ENCODE data around the gene FIGN.

Gene FIGN

DNA sequence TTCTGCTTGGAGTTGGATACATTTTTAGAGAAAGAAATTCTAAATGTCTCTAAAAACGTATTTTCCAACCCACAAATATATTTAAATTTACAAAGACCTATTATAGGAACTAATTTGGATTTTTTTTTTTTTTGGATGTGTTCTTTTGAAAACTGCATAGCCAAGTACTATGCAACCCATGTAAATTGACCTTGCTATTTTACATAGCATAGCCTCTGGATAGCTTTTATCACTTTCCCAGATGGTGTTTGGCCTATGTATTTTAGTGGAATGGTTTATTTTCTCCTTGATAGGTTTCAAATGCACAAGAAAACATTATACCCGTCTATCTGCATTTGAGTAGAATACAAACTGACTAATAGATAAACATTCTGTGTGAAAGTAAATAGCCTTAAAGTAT, 130.0 kb downstream of the FIGN start:
- Histone ChIP-seq H4K20me1 (ENCODE audit: insufficient read depth, low read length) (no peaks in the 10 kb centered on the region), H3K9me3 (ENCODE audit: insufficient read depth, low read length, severe bottlenecking) (no peaks in the 10 kb centered on the region), H3K4me1 (ENCODE audit: insufficient read depth, low read length) (no peaks in the 10 kb centered on the region), H3K27ac (ENCODE audit: low read length) (no peak overlapping the region), H3K4me2 (ENCODE audit: insufficient read depth, low read length) (no peak overlapping the region), H3K9ac (ENCODE audit: low read depth, low read length) (no peak overlapping the region), H3K36me3 (ENCODE audit: insufficient read depth, low read length) (no peaks in the 10 kb centered on the region), H3K4me3 (ENCODE audit: low read depth in 1 of 2, low read length in 2 of 2) (no peak overlapping the region), H3K27me3 (ENCODE audit: insufficient read depth, low read length, poor library complexity) (no peaks in the 10 kb centered on the region), H2AFZ (ENCODE audit: low read depth, low read length) (no peak overlapping the region), H3K79me2 (ENCODE audit: insufficient read depth, low read length) (no peaks in the 10 kb centered on the region)
- DNase-seq: no peak
- no peak for ATAC-seq (ENCODE audit: insufficient read depth, low read depth)
- TF ChIP-seq, protein P1, sequence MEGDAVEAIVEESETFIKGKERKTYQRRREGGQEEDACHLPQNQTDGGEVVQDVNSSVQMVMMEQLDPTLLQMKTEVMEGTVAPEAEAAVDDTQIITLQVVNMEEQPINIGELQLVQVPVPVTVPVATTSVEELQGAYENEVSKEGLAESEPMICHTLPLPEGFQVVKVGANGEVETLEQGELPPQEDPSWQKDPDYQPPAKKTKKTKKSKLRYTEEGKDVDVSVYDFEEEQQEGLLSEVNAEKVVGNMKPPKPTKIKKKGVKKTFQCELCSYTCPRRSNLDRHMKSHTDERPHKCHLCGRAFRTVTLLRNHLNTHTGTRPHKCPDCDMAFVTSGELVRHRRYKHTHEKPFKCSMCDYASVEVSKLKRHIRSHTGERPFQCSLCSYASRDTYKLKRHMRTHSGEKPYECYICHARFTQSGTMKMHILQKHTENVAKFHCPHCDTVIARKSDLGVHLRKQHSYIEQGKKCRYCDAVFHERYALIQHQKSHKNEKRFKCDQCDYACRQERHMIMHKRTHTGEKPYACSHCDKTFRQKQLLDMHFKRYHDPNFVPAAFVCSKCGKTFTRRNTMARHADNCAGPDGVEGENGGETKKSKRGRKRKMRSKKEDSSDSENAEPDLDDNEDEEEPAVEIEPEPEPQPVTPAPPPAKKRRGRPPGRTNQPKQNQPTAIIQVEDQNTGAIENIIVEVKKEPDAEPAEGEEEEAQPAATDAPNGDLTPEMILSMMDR (IDR thresholded peaks at IDR 0.05; ENCODE audit: borderline replicate concordance, extremely low read depth, low read length, poor library complexity, severe bottlenecking): no peak
- no peak for TF ChIP-seq EZH2 (IDR thresholded peaks at IDR 0.05; ENCODE audit: borderline replicate concordance, low read depth, low read length, severe bottlenecking)

DNA sequence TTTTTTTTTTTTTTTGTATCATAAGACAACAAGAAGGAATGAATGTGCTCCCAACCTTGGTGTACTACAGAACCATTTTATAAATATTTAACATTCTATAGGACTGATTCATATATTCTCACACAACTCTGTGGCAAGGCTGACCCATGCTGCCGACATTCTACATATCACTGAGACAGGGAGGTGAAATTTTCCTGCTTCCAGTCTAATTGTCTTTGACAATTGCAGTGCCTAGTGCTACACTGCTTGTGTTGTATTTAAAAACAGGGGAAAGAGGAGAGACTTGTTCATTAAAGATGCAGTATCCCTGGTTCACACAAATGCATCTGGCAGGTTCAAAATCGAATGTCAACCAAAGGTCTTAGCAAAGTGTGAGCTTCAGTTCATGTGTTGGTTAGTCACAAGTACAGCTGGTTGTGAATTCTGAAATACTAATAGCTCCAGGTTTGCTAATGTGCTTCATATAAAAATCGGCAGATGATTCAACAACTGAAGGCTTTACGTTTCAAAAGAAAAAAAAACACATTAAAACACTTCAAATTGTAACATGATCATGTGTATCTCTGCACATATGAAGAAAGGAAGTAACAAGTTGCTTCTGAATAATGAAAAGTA, 130.8 kb downstream of the FIGN start:
- Histone ChIP-seq H3K27ac (ENCODE audit: low read length) (no peak overlapping the region), H3K4me3 (ENCODE audit: low read depth in 1 of 2, low read length in 2 of 2) (no peak overlapping the region), H3K4me1 (ENCODE audit: insufficient read depth, low read length) (no peaks in the 10 kb centered on the region), H3K4me2 (ENCODE audit: insufficient read depth, low read length) (no peak overlapping the region), H3K9me3 (ENCODE audit: insufficient read depth, low read length, severe bottlenecking) (no peaks in the 10 kb centered on the region), H3K36me3 (ENCODE audit: insufficient read depth, low read length) (no peaks in the 10 kb centered on the region), H3K27me3 (ENCODE audit: insufficient read depth, low read length, poor library complexity) (no peaks in the 10 kb centered on the region), H4K20me1 (ENCODE audit: insufficient read depth, low read length) (no peaks in the 10 kb centered on the region), H3K9ac (ENCODE audit: low read depth, low read length) (no peak overlapping the region), H3K79me2 (ENCODE audit: insufficient read depth, low read length) (no peaks in the 10 kb centered on the region), H2AFZ (ENCODE audit: low read depth, low read length) (no peak overlapping the region)
- DNase-seq: no peak
- ATAC-seq (ENCODE audit: insufficient read depth, low read depth): no peak
- TF ChIP-seq EZH2 (IDR thresholded peaks at IDR 0.05; ENCODE audit: borderline replicate concordance, low read depth, low read length, severe bottlenecking): no peak
- TF ChIP-seq, protein P1 (IDR thresholded peaks at IDR 0.05; ENCODE audit: borderline replicate concordance, extremely low read depth, low read length, poor library complexity, severe bottlenecking): no peak

DNA sequence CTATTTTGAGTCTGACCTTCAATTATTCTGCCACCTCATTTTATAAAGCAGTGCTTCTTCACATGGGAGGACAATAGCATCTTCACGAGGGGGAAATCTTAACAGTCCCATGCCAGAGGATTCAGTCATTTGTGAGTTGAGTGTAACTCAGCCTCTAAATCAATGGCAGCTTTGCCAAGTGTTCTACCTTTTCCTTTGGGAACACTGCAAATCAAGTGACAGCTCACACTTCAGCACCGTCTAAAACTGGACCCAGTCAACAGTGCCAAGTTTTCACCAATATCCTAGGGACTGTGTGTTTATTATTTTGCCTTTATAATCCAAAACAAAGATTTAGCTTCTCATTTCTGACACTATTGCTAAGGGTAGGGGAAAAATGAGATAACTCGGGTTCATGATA, 133.6 kb downstream of the FIGN start:
- Histone ChIP-seq H3K9me3 (ENCODE audit: insufficient read depth, low read length, severe bottlenecking) (no peaks in the 10 kb centered on the region), H3K4me3 (ENCODE audit: low read depth in 1 of 2, low read length in 2 of 2) (no peak overlapping the region), H3K9ac (ENCODE audit: low read depth, low read length) (no peak overlapping the region), H2AFZ (ENCODE audit: low read depth, low read length) (no peak overlapping the region), H3K36me3 (ENCODE audit: insufficient read depth, low read length) (no peaks in the 10 kb centered on the region), H3K4me2 (ENCODE audit: insufficient read depth, low read length) (no peak overlapping the region), H4K20me1 (ENCODE audit: insufficient read depth, low read length) (no peaks in the 10 kb centered on the region), H3K79me2 (ENCODE audit: insufficient read depth, low read length) (no peaks in the 10 kb centered on the region), H3K4me1 (ENCODE audit: insufficient read depth, low read length) (no peaks in the 10 kb centered on the region), H3K27me3 (ENCODE audit: insufficient read depth, low read length, poor library complexity) (no peaks in the 10 kb centered on the region), H3K27ac (ENCODE audit: low read length) (no peak overlapping the region)
- DNase-seq: no peak
- ATAC-seq (ENCODE audit: insufficient read depth, low read depth): no peak
- TF ChIP-seq, protein P1 (IDR thresholded peaks at IDR 0.05; ENCODE audit: borderline replicate concordance, extremely low read depth, low read length, poor library complexity, severe bottlenecking): no peak

DNA sequence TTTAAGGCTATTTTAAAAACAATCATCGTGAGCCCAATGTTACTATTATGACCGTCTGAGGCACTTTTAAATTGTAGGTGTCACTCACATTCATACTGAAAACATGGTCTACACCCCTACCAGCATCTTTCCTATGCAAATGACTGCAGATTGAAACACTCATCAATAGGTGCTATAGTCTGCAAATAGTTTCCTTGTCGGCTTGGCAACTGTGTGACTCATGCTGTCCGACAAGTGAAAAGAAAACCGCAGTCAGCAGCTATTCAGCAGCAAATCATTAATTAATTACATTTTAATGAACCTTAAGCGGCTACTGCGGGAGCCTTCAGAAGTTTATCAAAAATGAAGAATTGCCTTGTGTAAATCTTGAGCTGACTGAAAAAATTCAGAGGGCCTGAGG, 134.4 kb downstream of the FIGN start:
- no peak overlapping the region for H3K9ac ChIP-seq (ENCODE audit: low read depth, low read length)
- no peaks in the 10 kb centered on the region for H4K20me1 ChIP-seq (ENCODE audit: insufficient read depth, low read length)
- H3K27ac ChIP-seq (ENCODE audit: low read length): no peak overlapping the region
- H3K79me2 ChIP-seq (ENCODE audit: insufficient read depth, low read length): no peaks in the 10 kb centered on the region
- no peak overlapping the region for H2AFZ ChIP-seq (ENCODE audit: low read depth, low read length)
- no peaks in the 10 kb centered on the region for H3K4me1 ChIP-seq (ENCODE audit: insufficient read depth, low read length)
- H3K4me3 ChIP-seq (ENCODE audit: low read depth in 1 of 2, low read length in 2 of 2): no peak overlapping the region
- H3K27me3 ChIP-seq (ENCODE audit: insufficient read depth, low read length, poor library complexity): no peaks in the 10 kb centered on the region
- H3K36me3 ChIP-seq (ENCODE audit: insufficient read depth, low read length): no peaks in the 10 kb centered on the region
- TF ChIP-seq, protein P1 (IDR thresholded peaks at IDR 0.05; ENCODE audit: borderline replicate concordance, extremely low read depth, low read length, poor library complexity, severe bottlenecking): no peak
- no peak for TF ChIP-seq EZH2 (IDR thresholded peaks at IDR 0.05; ENCODE audit: borderline replicate concordance, low read depth, low read length, severe bottlenecking)
- no peak for DNase-seq
- no peak for ATAC-seq (ENCODE audit: insufficient read depth, low read depth)
- H3K9me3 ChIP-seq (ENCODE audit: insufficient read depth, low read length, severe bottlenecking): no peaks in the 10 kb centered on the region
- no peak overlapping the region for H3K4me2 ChIP-seq (ENCODE audit: insufficient read depth, low read length)

All from DND-41 (cell line).